Regular cardiac myocyte (primary cell): ENCODE data around the gene CRLF2. TPM values are rescaled to one million over a fixed set of nuclear protein-coding genes. Genes with fewer than 3 reads are reported as not detected.

Experiments
- total RNA-seq: library from RNA; depleted of rRNA; stranded (reverse); fragments of >200 nt; gene quantifications from 2 replicates; pipeline ENCODE4 v1.2.3, GENCODE V29; 2014

Gene CRLF2, protein sequence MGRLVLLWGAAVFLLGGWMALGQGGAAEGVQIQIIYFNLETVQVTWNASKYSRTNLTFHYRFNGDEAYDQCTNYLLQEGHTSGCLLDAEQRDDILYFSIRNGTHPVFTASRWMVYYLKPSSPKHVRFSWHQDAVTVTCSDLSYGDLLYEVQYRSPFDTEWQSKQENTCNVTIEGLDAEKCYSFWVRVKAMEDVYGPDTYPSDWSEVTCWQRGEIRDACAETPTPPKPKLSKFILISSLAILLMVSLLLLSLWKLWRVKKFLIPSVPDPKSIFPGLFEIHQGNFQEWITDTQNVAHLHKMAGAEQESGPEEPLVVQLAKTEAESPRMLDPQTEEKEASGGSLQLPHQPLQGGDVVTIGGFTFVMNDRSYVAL
- not detected in 2 replicates for total RNA-seq

DNA sequence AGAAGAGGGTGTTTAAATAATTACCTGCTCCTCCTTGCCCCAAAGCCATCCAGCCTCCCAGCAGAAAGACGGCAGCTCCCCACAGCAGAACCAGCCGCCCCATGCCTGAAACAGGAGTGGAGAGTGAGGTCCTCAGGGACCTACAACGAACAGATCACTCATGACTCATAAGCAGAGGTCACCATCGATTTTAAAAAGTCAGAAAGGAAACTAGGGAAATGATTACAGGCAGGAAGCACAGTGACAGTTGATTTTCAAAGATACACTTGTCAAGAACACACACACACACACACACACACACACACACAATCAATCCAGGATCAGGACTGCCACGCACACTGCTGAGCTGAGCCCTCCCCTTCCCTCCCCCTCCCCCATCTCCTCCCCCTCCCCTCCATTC is at the start of gene CRLF2:
CRLF2 (minus strand) TSS at position 118 of the 400 bp plus-strand sequence; CDS start at position 103, 15 bp downstream.

Other genes starting within 250 kb of the CRLF2 start
- gene CSF2RA, start 56.2 kb upstream of the CRLF2 start, total RNA-seq = not detected in 2 replicates
- gene IL3RA, start 124.1 kb upstream of the CRLF2 start, total RNA-seq = 0.19 TPM in 1 of 2 replicates, not detected in the other
- 111 and 188 TPM in 2 replicates for gene SLC25A6, start 179.5 kb upstream of the CRLF2 start, total RNA-seq
- 6.8 and 26.5 TPM in 2 replicates for gene ASMTL, start 240.3 kb upstream of the CRLF2 start, total RNA-seq